AG09309 (cell line): ENCODE measurements around the gene AZI2.

Experiments used
- DNase-seq: peaks from one replicate; pipeline ENCODE4 v3.0.0-alpha.2; 2010; ENCODE audit warnings: low read depth
- H3K4me3 ChIP-seq: 2 replicates; pipeline ENCODE4 v1.5.1; 2011; ENCODE audit warnings: mild to moderate bottlenecking, low read depth, low read length, moderate library complexity; ENCODE audit not compliant: control insufficient read depth
- TF ChIP-seq, protein P1 (sequence below): IDR thresholded peaks from 2 replicates; pipeline ENCODE4 v1.5.1; 2011; ENCODE audit warnings: mild to moderate bottlenecking, low read depth, low read length, inconsistent platforms; ENCODE audit not compliant: insufficient read depth, control insufficient read depth; ENCODE audit errors: missing control alignments

The AZI2 gene

DNA sequence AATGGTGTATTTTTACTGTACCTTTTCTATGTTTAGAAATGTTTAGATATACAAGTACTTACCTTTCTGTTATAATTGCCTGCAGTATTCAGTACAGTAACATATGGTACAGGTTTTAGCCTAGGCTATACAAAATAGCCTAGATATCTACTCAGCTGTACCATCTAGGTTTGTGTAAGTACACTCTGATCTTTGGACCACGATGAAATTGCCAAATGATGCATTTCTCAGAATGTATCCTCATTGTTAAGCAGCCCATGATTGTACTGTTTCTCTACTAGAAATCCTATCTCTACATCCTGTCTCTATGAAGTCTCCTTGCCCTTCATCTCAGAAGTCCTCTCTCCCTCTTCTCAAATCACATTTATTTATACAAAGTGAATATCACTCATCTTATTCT, 32.9 kb downstream of the AZI2 start:
- H3K4me3 ChIP-seq: no peak overlapping the region
- no peak for DNase-seq
- TF ChIP-seq, protein P1, sequence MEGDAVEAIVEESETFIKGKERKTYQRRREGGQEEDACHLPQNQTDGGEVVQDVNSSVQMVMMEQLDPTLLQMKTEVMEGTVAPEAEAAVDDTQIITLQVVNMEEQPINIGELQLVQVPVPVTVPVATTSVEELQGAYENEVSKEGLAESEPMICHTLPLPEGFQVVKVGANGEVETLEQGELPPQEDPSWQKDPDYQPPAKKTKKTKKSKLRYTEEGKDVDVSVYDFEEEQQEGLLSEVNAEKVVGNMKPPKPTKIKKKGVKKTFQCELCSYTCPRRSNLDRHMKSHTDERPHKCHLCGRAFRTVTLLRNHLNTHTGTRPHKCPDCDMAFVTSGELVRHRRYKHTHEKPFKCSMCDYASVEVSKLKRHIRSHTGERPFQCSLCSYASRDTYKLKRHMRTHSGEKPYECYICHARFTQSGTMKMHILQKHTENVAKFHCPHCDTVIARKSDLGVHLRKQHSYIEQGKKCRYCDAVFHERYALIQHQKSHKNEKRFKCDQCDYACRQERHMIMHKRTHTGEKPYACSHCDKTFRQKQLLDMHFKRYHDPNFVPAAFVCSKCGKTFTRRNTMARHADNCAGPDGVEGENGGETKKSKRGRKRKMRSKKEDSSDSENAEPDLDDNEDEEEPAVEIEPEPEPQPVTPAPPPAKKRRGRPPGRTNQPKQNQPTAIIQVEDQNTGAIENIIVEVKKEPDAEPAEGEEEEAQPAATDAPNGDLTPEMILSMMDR: no peak

DNA sequence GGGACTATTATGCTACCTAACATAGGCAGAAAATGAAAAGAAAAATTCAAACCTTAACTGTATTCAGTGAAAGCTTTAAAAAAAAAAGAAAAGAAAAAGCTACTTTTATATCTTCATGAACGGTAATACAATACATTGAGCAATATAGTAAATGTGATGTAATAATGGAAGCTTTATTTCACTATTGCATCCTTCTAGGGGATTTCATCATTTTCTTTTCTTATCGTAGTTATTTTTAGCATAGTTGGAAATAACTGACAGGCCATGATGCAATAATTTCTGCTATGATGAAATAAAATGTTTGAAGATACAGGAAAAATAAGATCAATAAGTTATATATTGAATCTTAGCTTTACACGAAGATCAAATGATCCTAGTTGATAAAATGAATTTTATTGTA, 40.4 kb downstream of the AZI2 start:
- TF ChIP-seq, protein P1: no peak

DNA sequence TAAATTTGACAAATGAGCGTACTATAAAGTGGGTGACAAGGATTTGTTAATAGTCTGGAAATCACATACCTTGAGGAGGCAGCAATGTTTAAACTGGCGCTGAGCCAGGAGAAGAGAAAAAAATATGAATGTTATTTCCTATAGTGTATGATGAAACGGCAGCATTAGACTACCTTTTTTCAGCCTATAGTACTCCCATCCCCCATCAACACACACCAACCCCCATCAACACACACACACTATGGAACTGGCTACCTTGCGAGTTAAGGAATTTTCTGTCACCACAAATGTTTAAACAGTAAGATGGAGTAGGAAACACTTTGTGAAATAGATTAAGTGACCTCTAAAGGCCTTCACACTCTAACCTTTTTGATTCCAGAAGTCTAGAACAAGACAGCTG, 46.9 kb downstream of the AZI2 start:
- TF ChIP-seq, protein P1: no peak
- DNase-seq: no peak

More for the DNA sequence above, 40.4 kb downstream of the AZI2 start:
- H3K4me3 ChIP-seq: no peak overlapping the region
- DNase-seq: no peak

DNA sequence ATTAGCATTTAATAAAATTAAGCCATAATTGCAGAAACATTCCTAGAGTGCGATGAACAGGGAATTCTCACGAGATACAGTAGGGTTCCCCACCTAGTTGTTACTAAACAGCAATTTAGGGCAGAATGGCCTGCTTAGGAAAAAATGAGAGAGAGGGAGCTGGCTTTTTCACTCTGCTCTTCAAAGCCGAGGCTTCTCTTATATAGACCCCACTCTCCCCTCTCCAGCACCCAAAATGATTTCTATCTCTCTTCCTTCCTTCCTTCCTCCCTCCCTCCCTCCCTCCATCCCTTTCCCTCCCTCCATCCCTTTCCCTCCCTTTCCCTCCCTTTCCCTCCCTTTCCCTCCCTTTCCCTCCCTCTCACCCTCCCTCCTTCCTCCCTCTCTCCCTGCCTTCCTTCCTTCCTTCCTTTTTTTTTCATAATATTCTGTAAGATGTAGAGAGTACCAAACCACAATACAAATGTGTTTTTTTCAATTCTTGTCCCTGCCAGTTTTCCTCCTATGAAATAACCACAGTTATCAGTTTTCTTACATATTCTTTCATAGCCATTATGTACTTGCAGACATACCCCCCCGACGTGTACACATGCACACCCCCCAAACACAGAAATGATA, 48.2 kb downstream of the AZI2 start:
- H3K4me3 ChIP-seq: no peak overlapping the region
- no peak for DNase-seq
- TF ChIP-seq, protein P1: no peak

More for the DNA sequence above, 46.9 kb downstream of the AZI2 start:
- no peak overlapping the region for H3K4me3 ChIP-seq

DNA sequence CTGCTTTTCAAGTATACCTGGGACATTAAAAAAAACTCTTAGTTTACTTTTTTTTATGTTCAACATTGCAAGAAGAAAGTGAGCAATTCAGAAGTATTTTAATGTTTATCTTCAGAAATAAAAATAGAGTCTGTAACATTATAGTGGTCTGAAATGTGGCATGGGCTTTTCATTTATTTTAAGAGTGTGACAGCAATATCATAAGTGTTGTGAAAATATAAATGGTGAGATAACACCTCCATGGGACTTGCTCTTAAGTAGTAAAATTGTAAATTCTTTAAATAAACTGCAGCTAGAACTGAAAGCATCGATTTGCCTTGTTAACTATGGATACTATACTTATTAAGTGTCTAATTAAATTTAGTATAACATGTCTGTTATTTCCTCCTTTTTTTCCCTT, 48.9 kb downstream of the AZI2 start:
- H3K4me3 ChIP-seq: no peak overlapping the region
- TF ChIP-seq, protein P1: no peak
- no peak for DNase-seq

DNA sequence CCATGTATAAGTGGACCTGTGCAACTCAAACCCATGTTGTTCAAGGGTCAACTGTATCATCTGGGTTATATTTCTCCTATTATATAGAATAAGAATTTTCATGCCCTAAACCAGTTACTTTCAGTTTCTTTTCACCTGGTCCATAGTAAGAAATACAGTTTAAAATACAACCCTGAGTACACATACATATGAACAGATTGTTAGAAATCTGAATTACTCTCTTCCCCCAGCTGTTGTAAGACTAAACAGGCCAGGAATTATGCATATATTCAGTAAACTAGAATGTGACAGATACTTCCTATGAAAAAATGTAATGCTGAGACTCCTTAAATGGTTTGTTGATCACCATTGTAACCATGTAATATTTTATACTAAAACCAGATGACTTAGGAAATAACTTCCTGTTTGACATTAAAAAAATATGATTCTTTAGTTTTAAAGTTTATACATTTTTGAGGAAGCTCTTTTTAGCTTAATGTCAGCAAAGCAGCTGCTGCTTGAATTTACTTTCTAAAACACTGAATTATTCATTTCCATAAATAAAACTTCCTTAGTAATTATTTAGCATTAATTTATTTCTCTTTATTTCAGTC, 52.6 kb downstream of the AZI2 start:
- H3K4me3 ChIP-seq: no peak overlapping the region
- TF ChIP-seq, protein P1: no peak
- no peak for DNase-seq
